HepG2 (cell line): ENCODE results near the gene RUFY2. TPM values are rescaled to one million over a fixed set of nuclear protein-coding genes. Genes with fewer than 3 reads are reported as not detected.

Experiments used
- DR1 ChIP-seq: sonication (generic); formaldehyde crosslinking; IDR thresholded peaks from 2 replicates; pipeline ENCODE4 v1.8.0; 2021; ENCODE audit warnings: mild to moderate bottlenecking, missing genetic modification reagents, inconsistent platforms
- GABPA ChIP-seq, 2 experiments: IDR thresholded peaks; 2 replicates each; pipeline ENCODE4 v1.6.1; 2011 to 2016; ENCODE audit warnings: low read depth in 2 of 2, low read length in 1 of 2, missing biosample characterization in 1 of 2, missing genetic modification characterization in 1 of 2
- GTF3A ChIP-seq: sonication (generic); formaldehyde crosslinking; conservative IDR thresholded peaks from 2 replicates; pipeline ENCODE4 v1.4.0; 2020; ENCODE audit warnings: mild to moderate bottlenecking, missing genetic modification reagents
- MEIS2 ChIP-seq: sonication (generic); formaldehyde crosslinking; IDR thresholded peaks from 2 replicates; pipeline ENCODE4 v1.9.0; 2021; ENCODE audit warnings: mild to moderate bottlenecking, missing genetic modification reagents
- PLSCR1 ChIP-seq: sonication (generic); formaldehyde crosslinking; IDR thresholded peaks from 2 replicates; pipeline ENCODE4 v1.5.0; 2020; ENCODE audit warnings: missing genetic modification reagents, mild to moderate bottlenecking, borderline replicate concordance
- PPARG ChIP-seq: conservative IDR thresholded peaks from 2 replicates; pipeline ENCODE4 v1.6.1; 2016; ENCODE audit warnings: missing biosample characterization, missing genetic modification reagents
- RBM22 ChIP-seq: fragments of 200-400 bp; formaldehyde crosslinking; optimal IDR thresholded peaks from 2 replicates; pipeline ENCODE3; 2017; ENCODE audit warnings: mild to moderate bottlenecking, low read length, moderate library complexity
- SKI ChIP-seq: fragments of 450-650 bp; IDR thresholded peaks from one replicate; pipeline ENCODE4 v1.6.1; 2018; ENCODE audit warnings: mild to moderate bottlenecking; ENCODE audit not compliant: partially characterized antibody
- TOPORS ChIP-seq: sonication (generic); formaldehyde crosslinking; IDR thresholded peaks from 2 replicates; pipeline ENCODE4 v1.8.0; 2023; ENCODE audit warnings: mild to moderate bottlenecking, missing genetic modification reagents
- ZBTB14 ChIP-seq: sonication (generic); formaldehyde crosslinking; IDR thresholded peaks from 2 replicates; pipeline ENCODE4 v1.4.0; 2020; ENCODE audit warnings: missing genetic modification reagents
- ZNF264 ChIP-seq: sonication (generic); formaldehyde crosslinking; IDR thresholded peaks from 2 replicates; pipeline ENCODE4 v1.4.0; 2020; ENCODE audit warnings: missing genetic modification reagents
- ZNF326 ChIP-seq: sonication (generic); formaldehyde crosslinking; IDR thresholded peaks from 2 replicates; pipeline ENCODE4 v1.4.0; 2020; ENCODE audit warnings: missing genetic modification reagents, borderline replicate concordance
- ZNF407 ChIP-seq: sonication (generic); formaldehyde crosslinking; IDR thresholded peaks from one replicate; pipeline ENCODE4 v1.5.1; 2020; ENCODE audit warnings: mild to moderate bottlenecking, missing genetic modification reagents; ENCODE audit errors: not compliant biosample characterization
- ZNF564 ChIP-seq: sonication (generic); formaldehyde crosslinking; IDR thresholded peaks from 2 replicates; pipeline ENCODE4 v1.8.1; 2023; ENCODE audit warnings: mild to moderate bottlenecking, missing genetic modification reagents
- ZNF770 ChIP-seq: sonication (generic); formaldehyde crosslinking; IDR thresholded peaks from 2 replicates; pipeline ENCODE4 v1.5.0; 2020; ENCODE audit warnings: mild to moderate bottlenecking, missing genetic modification reagents
- polyA plus RNA-seq, 8 experiments: library from polyadenylated mRNA; depleted of rRNA in 3 of 8; stranded (reverse) in 7 of 8; unstranded in 1 of 8; fragments of >200 nt; fragmentation: Illumina TruSeq in 4 of 8; extraction: Trizol in 4 of 8; gene quantifications; 2 replicates each; pipeline versions ENCODE4 v1.2.1 to v1.2.3, GENCODE V29; 2011 to 2016; ENCODE audit warnings: low read depth in 4 of 8, missing spikeins in 1 of 8, mixed read lengths in 1 of 8; ENCODE audit not compliant: insufficient read depth in 1 of 8
- total RNA-seq, 5 experiments: library from RNA; depleted of rRNA; stranded (reverse); fragments of >200 nt; fragmentation: Illumina TruSeq; extraction: Trizol; gene quantifications; 2 replicates each; pipeline ENCODE4 v1.2.3, GENCODE V29; 2016; ENCODE audit warnings: low read depth in 1 of 5

The RUFY2 gene
- total and polyA plus RNA-seq, 2 of the 13 experiments (the other 11 are each of a cell fraction or from before 2014, with no cell fraction given) = 10.1 to 16.1 TPM

GRCh38 chr10:68331455-68332258 is 75.4 kb downstream of the RUFY2 start, which contains the start of gene HNRNPH3 (continued):
- peak; percentile 42 for TF ChIP-seq ZNF407 (CRISPR knock-in tag)
- TF ChIP-seq DR1 (CRISPR knock-in tag) = peak; percentile 98
- TF ChIP-seq RBM22 = no peak
- TF ChIP-seq SKI = no peak
- no peak for TF ChIP-seq GTF3A (CRISPR knock-in tag)
- TF ChIP-seq ZBTB14 (CRISPR knock-in tag) = no peak; the same call in 1 of the 2 replicates
- peak; percentile 64; the same call in 1 of the 2 replicates for TF ChIP-seq ZNF264 (CRISPR knock-in tag)
- TF ChIP-seq ZNF564 (CRISPR knock-in tag) = peak; percentile 82
- no peak for TF ChIP-seq ZNF326 (CRISPR knock-in tag)
- peak; percentile 80; the same call in 1 of the 2 replicates for TF ChIP-seq TOPORS (CRISPR knock-in tag)
- TF ChIP-seq PLSCR1 = no peak; the same call in 1 of the 2 replicates
- no peak for TF ChIP-seq GABPA (IDR thresholded peaks at IDR 0.05; ENCODE audit: low read depth, low read length)
- no peak for TF ChIP-seq GABPA (CRISPR knock-in tag; IDR thresholded peaks at IDR 0.05; ENCODE audit: low read depth)
- peak; percentile 6; the same call in 1 of the 2 replicates for TF ChIP-seq PPARG (CRISPR knock-in tag)
- TF ChIP-seq MEIS2 (CRISPR knock-in tag) = peak; percentile 66; the same call in 1 of the 2 replicates
- TF ChIP-seq ZNF770 (CRISPR knock-in tag) = no peak
